IPS-20b (cell line): ENCODE data around the gene TMEM161A.
"Not testable (repeated sequence)": the region's sequence is repeated elsewhere in the genome, so short reads cannot be mapped to it uniquely, and the experiment has no call there.

Source experiments
- H3K27ac ChIP-seq: one replicate; pipeline ENCODE4 v1.5.1; 2013; ENCODE audit warnings: low read length
- H3K27me3 ChIP-seq: 2 replicates; pipeline ENCODE4 v1.6.1; 2013; ENCODE audit warnings: mild to moderate bottlenecking, low read length, inconsistent platforms; ENCODE audit not compliant: insufficient read depth
- H3K36me3 ChIP-seq: 2 replicates; pipeline ENCODE4 v1.6.1; 2013; ENCODE audit warnings: low read depth, mild to moderate bottlenecking, inconsistent platforms, low read length, moderate library complexity; ENCODE audit not compliant: insufficient read depth
- H3K4me1 ChIP-seq: 2 replicates; pipeline ENCODE4 v1.6.1; 2013; ENCODE audit warnings: mild to moderate bottlenecking, control low read depth, inconsistent platforms, low read length, moderate library complexity; ENCODE audit not compliant: insufficient read depth
- H3K4me3 ChIP-seq: 2 replicates; pipeline ENCODE4 v1.5.1; 2013; ENCODE audit warnings: mild to moderate bottlenecking, low read length, inconsistent platforms
- H3K9ac ChIP-seq: 2 replicates; pipeline ENCODE4 v1.6.1; 2013; ENCODE audit warnings: low read depth, mild to moderate bottlenecking, inconsistent platforms, low read length, moderate library complexity
- H3K9me3 ChIP-seq: 2 replicates; pipeline ENCODE4 v1.6.1; 2013; ENCODE audit warnings: mild to moderate bottlenecking, low read depth, low read length, inconsistent platforms; ENCODE audit not compliant: insufficient read depth

The TMEM161A gene

DNA sequence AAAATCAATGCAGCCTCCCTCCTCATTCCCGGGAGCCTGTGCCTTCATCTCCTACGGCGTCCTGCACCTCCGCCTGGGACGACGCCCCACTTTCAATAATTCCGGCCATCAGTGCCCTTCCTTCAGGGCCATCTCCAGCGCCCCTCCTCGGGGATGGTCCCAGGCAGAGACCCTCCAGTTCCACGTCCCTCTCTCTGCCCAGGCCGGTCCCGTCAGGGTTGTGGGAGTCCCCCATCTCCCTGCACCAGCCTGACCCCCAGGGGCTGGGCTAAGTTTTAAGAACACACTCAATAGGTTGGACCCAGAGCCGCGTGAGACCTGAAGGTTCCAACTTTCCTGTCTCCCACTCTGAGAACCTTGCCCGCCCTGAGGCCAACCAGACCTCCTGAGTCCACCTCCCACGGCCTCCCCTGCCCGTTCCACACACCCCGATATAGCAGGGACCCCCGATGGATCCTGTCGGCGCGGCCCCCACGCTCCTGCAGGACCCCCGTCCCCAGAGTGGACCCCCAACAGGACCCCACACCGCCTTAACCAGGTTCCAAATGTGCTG is 646 bp downstream of the TMEM161A start:
- Histone ChIP-seq H3K9ac (peak overlapping the region; percentile 87; the same call in 1 of the 2 replicates), H3K9me3 (no peaks in the 10 kb centered on the region), H3K36me3 (no peaks in the 10 kb centered on the region), H3K27me3 (peaks cover 23% of the 10 kb centered on the region), H3K4me1 (no peaks in the 10 kb centered on the region), H3K27ac (no peak overlapping the region), H3K4me3 (peak overlapping the region; percentile 84)

DNA sequence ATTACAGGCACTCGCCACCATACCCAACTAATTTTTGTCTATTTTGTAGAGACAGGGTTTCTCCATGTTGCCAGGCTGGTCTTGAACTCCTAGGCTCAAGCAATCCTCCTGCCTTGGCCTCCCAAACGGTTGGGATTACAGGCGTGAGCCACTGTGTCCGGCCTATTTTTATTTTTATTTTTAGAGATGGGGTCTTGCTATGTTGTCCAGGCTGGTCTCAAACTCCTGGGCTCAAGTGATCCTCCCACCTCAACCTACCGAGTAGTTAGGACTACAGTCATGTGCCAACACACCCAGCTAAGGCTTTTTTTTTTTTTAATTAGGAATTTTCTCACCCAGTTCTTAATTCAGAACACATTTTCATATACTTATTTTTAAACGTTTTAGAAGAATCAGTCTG is 2.6 kb downstream of the TMEM161A start:
- not testable (repeated sequence) for H3K9me3 ChIP-seq, H3K4me3 ChIP-seq, H3K4me1 ChIP-seq, H3K27ac ChIP-seq, H3K36me3 ChIP-seq, H3K9ac ChIP-seq
- peaks cover 18% of the 10 kb centered on the region; the same call in 1 of the 2 replicates for H3K27me3 ChIP-seq

DNA sequence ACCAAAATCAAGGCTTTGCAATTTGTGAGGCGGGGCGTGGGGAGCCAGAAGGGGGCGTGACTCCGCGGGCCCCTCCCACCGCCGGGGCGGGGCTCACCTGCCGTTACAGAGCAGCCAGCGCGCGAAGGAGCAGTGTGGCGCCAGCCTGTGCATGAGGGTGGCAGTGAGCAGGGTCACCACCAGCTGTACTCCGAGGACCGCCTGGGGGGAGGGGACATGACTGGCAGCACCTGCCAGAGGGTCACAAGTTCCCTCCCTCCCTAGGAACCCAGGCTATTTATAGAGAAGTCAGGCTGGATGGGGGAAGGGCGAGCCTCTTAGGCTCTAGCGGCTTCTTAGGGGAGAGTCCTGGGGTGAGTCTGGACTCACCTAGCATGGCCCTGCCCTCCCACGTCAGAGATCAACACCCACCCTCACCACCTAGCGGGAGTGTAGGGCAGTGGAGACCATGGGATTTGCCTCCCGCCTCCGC is 3.6 kb downstream of the TMEM161A start:
- Histone ChIP-seq H3K27me3 (peaks cover 12% of the 10 kb centered on the region; the same call in 1 of the 2 replicates), H3K4me3 (peak overlapping the region; percentile 56; the same call in 1 of the 2 replicates), H3K9ac (no peak overlapping the region)

DNA sequence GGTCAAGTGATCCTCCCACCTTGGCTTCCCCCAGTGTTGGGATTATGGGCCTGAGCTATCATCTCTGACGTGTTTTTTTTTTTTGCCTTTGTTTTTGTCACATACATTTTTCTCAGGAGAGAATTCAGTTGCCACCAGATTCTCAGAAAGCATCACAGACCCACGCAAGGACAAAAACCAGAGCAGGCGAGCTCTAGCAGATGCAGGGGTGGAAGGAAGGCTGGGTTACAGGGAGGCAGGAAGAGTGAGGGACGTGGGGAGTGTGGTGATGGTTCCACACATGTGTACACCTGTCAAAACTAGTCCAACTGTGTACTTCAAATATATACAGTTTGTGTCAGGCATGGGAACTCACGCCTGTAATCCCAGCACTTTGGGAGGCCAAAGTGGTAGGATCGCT is 4.3 kb downstream of the TMEM161A start:
- Histone ChIP-seq H3K36me3 (peaks cover 7% of the 10 kb centered on the region; the same call in 1 of the 2 replicates), H3K9me3 (peaks cover 7% of the 10 kb centered on the region; the same call in 1 of the 2 replicates), H3K4me3 (no peak overlapping the region), H3K27ac (no peak overlapping the region), H3K4me1 (no peaks in the 10 kb centered on the region), H3K9ac (no peak overlapping the region), H3K27me3 (peaks cover 12% of the 10 kb centered on the region; the same call in 1 of the 2 replicates)

More for the DNA sequence above, 3.6 kb downstream of the TMEM161A start:
- Histone ChIP-seq H3K9me3 (peaks cover 7% of the 10 kb centered on the region; the same call in 1 of the 2 replicates), H3K27ac (no peak overlapping the region), H3K4me1 (no peaks in the 10 kb centered on the region), H3K36me3 (peaks cover 7% of the 10 kb centered on the region; the same call in 1 of the 2 replicates)

- H3K9ac ChIP-seq = no peak overlapping the region
- H3K27ac ChIP-seq = no peak overlapping the region
- H3K4me3 ChIP-seq = no peak overlapping the region
- no peaks in the 10 kb centered on the region for H3K4me1 ChIP-seq
- peaks cover 7% of the 10 kb centered on the region; the same call in 1 of the 2 replicates for H3K36me3 ChIP-seq
- peaks cover 7% of the 10 kb centered on the region; the same call in 1 of the 2 replicates for H3K9me3 ChIP-seq
- H3K27me3 ChIP-seq = peaks cover 11% of the 10 kb centered on the region; the same call in 1 of the 2 replicates
These were observed 5.4 kb downstream of the TMEM161A start for GRCh38 chr19:19132912-19133311.

DNA sequence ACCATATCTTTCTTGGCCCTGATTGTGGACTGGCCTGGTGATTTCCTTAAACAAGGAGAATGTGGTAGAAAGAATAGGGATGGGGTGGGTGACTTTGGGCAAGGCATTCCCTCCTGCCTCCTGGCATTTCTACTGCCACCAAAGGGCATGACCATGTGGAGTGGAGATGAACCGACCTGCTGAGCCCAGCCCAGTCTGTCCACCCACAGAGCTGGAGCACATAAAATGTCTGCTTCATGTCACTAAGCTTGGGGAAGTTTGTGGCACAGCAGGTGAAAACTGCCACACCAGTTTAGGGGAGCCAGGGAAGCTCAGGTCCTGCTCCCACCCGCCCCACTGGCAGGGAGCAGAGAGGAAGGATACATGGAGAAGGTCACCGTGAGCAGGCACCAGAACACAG is 6.3 kb downstream of the TMEM161A start:
- H3K9me3 ChIP-seq = peaks cover 7% of the 10 kb centered on the region; the same call in 1 of the 2 replicates
- H3K4me1 ChIP-seq = no peaks in the 10 kb centered on the region
- H3K27ac ChIP-seq = no peak overlapping the region
- H3K4me3 ChIP-seq = no peak overlapping the region
- no peak overlapping the region for H3K9ac ChIP-seq
- H3K36me3 ChIP-seq = peaks cover 7% of the 10 kb centered on the region; the same call in 1 of the 2 replicates
- H3K27me3 ChIP-seq = peaks cover 2% of the 10 kb centered on the region; the same call in 1 of the 2 replicates

DNA sequence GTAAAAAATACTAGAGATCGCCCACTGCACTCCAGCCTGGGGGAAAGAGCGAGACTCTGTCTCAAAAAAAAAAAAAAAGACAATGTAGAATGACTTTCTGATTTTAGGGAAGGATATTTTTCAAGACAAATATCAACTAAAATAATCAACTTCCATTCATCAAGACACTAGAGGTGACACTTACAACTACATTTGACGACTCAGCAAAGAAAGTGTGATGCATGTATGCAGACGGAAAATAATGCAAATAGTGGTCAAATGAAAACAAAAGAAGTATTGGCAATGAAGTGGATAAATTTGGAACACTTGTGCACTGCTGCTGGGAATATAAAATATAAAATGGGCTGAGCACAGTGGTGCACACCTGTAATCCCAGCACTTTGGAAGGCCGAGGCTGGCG is 12.2 kb downstream of the TMEM161A start:
- H3K27me3 ChIP-seq = no peaks in the 10 kb centered on the region
- H3K9ac ChIP-seq = no peak overlapping the region
- no peak overlapping the region for H3K27ac ChIP-seq
- H3K4me3 ChIP-seq = no peak overlapping the region
- no peaks in the 10 kb centered on the region for H3K36me3 ChIP-seq
- peaks cover 1% of the 10 kb centered on the region; the same call in 1 of the 2 replicates for H3K4me1 ChIP-seq
- no peaks in the 10 kb centered on the region for H3K9me3 ChIP-seq

DNA sequence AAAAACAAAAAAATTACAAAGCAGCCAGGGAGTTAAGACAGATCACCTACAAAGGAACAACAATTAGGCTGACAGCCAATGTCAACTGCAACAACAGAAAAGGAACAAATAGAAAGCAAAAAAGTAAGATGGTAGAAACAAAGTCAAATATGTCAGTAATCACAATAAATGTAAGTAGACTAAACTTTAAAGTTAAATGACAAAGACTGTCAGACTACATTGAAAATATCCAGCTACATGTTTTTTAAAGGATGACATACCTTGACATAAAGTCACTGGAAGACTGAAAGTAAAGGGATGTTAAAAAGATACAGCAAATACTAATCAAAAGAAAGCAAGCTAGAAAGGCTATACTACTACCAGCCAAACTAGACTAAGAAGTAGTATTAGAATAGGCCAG is 14.9 kb downstream of the TMEM161A start:
- no peaks in the 10 kb centered on the region for H3K27me3 ChIP-seq
- H3K27ac ChIP-seq = no peak overlapping the region
- no peak overlapping the region for H3K4me3 ChIP-seq
- H3K4me1 ChIP-seq = peaks cover 7% of the 10 kb centered on the region; the same call in 1 of the 2 replicates
- H3K9me3 ChIP-seq = no peaks in the 10 kb centered on the region
- H3K9ac ChIP-seq = no peak overlapping the region
- peaks cover 13% of the 10 kb centered on the region; the same call in 1 of the 2 replicates for H3K36me3 ChIP-seq

DNA sequence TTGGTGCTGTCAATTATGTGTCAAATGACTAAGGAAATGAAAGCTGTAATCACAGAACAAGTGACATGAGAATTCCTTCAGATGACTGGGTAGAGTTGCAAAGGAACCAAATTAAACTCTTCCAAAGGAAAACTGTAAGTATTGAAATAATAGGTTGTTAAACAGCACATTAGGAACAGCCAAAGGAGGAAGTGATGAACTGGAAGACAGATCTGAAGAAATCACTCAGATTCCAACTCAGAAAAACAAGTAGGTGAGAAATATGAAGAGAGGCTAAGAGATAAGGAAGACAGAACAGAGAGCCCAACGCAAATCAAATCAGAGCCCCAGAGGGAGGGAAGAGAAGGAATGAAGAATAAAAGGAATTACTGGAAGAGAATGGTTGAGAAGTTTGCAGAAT is 15.4 kb downstream of the TMEM161A start:
- H3K9me3 ChIP-seq = no peaks in the 10 kb centered on the region
- H3K36me3 ChIP-seq = peaks cover 13% of the 10 kb centered on the region; the same call in 1 of the 2 replicates
- H3K4me3 ChIP-seq = no peak overlapping the region
- H3K27ac ChIP-seq = no peak overlapping the region
- peaks cover 7% of the 10 kb centered on the region; the same call in 1 of the 2 replicates for H3K4me1 ChIP-seq
- no peak overlapping the region for H3K9ac ChIP-seq
- no peaks in the 10 kb centered on the region for H3K27me3 ChIP-seq

- H3K9ac ChIP-seq = no peak overlapping the region
These were observed 16.9 kb downstream of the TMEM161A start for GRCh38 chr19:19121371-19121770.

DNA sequence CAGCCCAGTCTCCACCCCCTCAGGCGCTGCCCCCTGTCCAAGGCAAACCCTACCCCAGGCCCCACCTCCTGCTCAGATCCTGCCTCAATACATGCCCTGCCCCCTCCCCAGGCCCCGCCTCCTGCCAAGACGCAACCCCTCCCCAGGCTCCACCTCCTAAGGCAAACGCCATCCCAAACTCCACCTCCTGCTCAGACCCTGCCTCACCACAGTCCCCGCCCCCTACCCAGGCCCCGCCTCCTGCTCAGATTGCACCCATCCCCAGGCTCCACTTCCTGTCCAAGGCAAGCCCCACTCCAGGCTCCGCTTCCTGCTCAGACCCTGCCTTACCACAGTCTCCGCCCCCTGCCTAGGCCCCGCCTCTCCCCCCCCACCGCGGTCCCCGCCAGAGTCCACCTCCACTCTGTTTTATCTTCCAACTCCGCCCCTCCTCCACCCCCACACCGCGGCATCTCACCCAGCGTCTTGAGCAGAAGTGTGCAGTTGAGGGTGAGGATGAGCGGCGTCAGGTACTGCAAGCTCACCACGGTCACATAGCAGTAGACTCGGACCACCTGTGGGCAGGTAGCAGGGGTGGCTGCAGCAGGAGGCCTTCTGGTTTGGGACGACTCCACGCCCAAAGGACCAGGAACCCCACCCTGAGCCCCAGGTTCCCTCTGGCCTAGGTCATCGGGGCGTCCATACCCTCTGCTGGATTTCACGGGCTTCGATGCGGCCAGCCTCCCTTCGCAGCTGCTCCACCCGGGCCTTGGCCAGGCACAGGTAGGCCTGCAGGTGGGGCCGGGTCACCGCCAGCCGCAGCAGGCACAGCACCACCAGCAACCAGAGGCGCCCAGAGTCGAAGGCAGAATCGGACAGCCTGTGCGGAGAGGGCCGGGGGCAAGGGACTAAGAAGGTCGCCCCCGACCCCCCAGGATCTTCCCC is 17.7 kb downstream of the TMEM161A start:
- Histone ChIP-seq H3K27ac (peak overlapping the region; percentile 87), H3K27me3 (no peaks in the 10 kb centered on the region), H3K9ac (peak overlapping the region; percentile 58; the same call in 1 of the 2 replicates), H3K4me3 (peak overlapping the region; percentile 73), H3K9me3 (no peaks in the 10 kb centered on the region), H3K4me1 (peaks cover 7% of the 10 kb centered on the region; the same call in 1 of the 2 replicates), H3K36me3 (peaks cover 13% of the 10 kb centered on the region; the same call in 1 of the 2 replicates)

More at GRCh38 chr19:19121371-19121770, 16.9 kb downstream of the TMEM161A start:
- Histone ChIP-seq H3K36me3 (peaks cover 13% of the 10 kb centered on the region; the same call in 1 of the 2 replicates), H3K27me3 (no peaks in the 10 kb centered on the region), H3K9me3 (no peaks in the 10 kb centered on the region), H3K4me1 (peaks cover 7% of the 10 kb centered on the region; the same call in 1 of the 2 replicates), H3K27ac (no peak overlapping the region), H3K4me3 (no peak overlapping the region)
